ENCODE results near the gene NEB.

The NEB gene

GRCh38 chr2:151733771-151734672 is at the start of gene NEB:
Gene NEB (minus strand): TSS chr2:151734476. CDS start chr2:151733156, 1,320 bp downstream.
- TF ChIP-seq CTCF (conservative IDR thresholded peaks at IDR 0.05; ENCODE audit: low read depth, low read length): no peak
- no peak within 1 kb of the TSS for H3K4me3 ChIP-seq (ENCODE audit: low read depth, low read length)
- no peak for DNase-seq (ENCODE audit: low read depth)

- H3K4me3 ChIP-seq (ENCODE audit: low read depth, low read length): no peak overlapping the region
- no peak for TF ChIP-seq CTCF (conservative IDR thresholded peaks at IDR 0.05; ENCODE audit: low read depth, low read length)
- no peak for DNase-seq (ENCODE audit: low read depth)
These were observed 48.9 kb upstream of the NEB start for GRCh38 chr2:151783133-151783520.

- H3K4me3 ChIP-seq (ENCODE audit: low read depth, low read length): no peak overlapping the region
- DNase-seq (ENCODE audit: low read depth): no peak
- no peak for TF ChIP-seq CTCF (conservative IDR thresholded peaks at IDR 0.05; ENCODE audit: low read depth, low read length)
These were observed 48.3 kb upstream of the NEB start for GRCh38 chr2:151782378-151783132.

- no peak for TF ChIP-seq CTCF (conservative IDR thresholded peaks at IDR 0.05; ENCODE audit: low read depth, low read length)
- no peak overlapping the region for H3K4me3 ChIP-seq (ENCODE audit: low read depth, low read length)
- DNase-seq (ENCODE audit: low read depth): no peak
These were observed 47.4 kb upstream of the NEB start for GRCh38 chr2:151781642-151782041.

- no peak for TF ChIP-seq CTCF (conservative IDR thresholded peaks at IDR 0.05; ENCODE audit: low read depth, low read length)
- no peak for DNase-seq (ENCODE audit: low read depth)
- H3K4me3 ChIP-seq (ENCODE audit: low read depth, low read length): no peak overlapping the region
These were observed 46.7 kb upstream of the NEB start for GRCh38 chr2:151780938-151781337.

GRCh38 chr2:151777935-151778334 is 43.7 kb upstream of the NEB start:
- DNase-seq (ENCODE audit: low read depth): no peak
- no peak overlapping the region for H3K4me3 ChIP-seq (ENCODE audit: low read depth, low read length)
- TF ChIP-seq CTCF (conservative IDR thresholded peaks at IDR 0.05; ENCODE audit: low read depth, low read length): no peak

Data from choroid plexus epithelial cell (primary cell).